ENCODE measurements around the gene FRMD1.

The FRMD1 gene

GRCh38 chr6:168026925-168027324, 52.1 kb downstream of the FRMD1 start:
- DNase-seq (ENCODE audit: low spot score): no peak

GRCh38 chr6:168025831-168026710, 52.9 kb downstream of the FRMD1 start:
- no peak for DNase-seq (ENCODE audit: low spot score)

GRCh38 chr6:168024951-168025510, 54.0 kb downstream of the FRMD1 start:
- DNase-seq (ENCODE audit: low spot score): no peak

- no peak for DNase-seq (ENCODE audit: low spot score)
Measured at GRCh38 chr6:168022488-168023321, 56.3 kb downstream of the FRMD1 start.

- no peak for DNase-seq (ENCODE audit: low spot score)
Measured at GRCh38 chr6:168021581-168021980, 57.4 kb downstream of the FRMD1 start.

GRCh38 chr6:168020242-168020641, 58.8 kb downstream of the FRMD1 start:
- DNase-seq (ENCODE audit: low spot score): no peak

- DNase-seq (ENCODE audit: low spot score): no peak
Measured at GRCh38 chr6:168018664-168019063, 60.3 kb downstream of the FRMD1 start.

GRCh38 chr6:168017629-168018028, 61.4 kb downstream of the FRMD1 start:
- DNase-seq (ENCODE audit: low spot score): no peak

GRCh38 chr6:168016721-168017525, 62.1 kb downstream of the FRMD1 start:
- DNase-seq (ENCODE audit: low spot score): peak; percentile 7

- no peak for DNase-seq (ENCODE audit: low spot score)
Measured at GRCh38 chr6:168016176-168016620, 62.8 kb downstream of the FRMD1 start.

- DNase-seq (ENCODE audit: low spot score): no peak
Measured at GRCh38 chr6:168015482-168016175, 63.4 kb downstream of the FRMD1 start.

GRCh38 chr6:168015009-168015408, 64.0 kb downstream of the FRMD1 start:
- DNase-seq (ENCODE audit: low spot score): no peak

GRCh38 chr6:168014428-168014827, 64.6 kb downstream of the FRMD1 start:
- DNase-seq (ENCODE audit: low spot score): no peak

GRCh38 chr6:168013250-168013915, 65.6 kb downstream of the FRMD1 start:
- DNase-seq (ENCODE audit: low spot score): no peak

- no peak for DNase-seq (ENCODE audit: low spot score)
Measured at GRCh38 chr6:168012431-168013249, 66.4 kb downstream of the FRMD1 start.

GRCh38 chr6:168011291-168011690, 67.7 kb downstream of the FRMD1 start:
- DNase-seq (ENCODE audit: low spot score): no peak

- no peak for DNase-seq (ENCODE audit: low spot score)
Measured at GRCh38 chr6:168009331-168009730, 69.7 kb downstream of the FRMD1 start.

- peak; percentile 87 for DNase-seq (ENCODE audit: low spot score)
Measured at GRCh38 chr6:168007592-168008338, 71.2 kb downstream of the FRMD1 start.

- DNase-seq (ENCODE audit: low spot score): no peak
Measured at GRCh38 chr6:168005796-168006195, 73.2 kb downstream of the FRMD1 start.

Data from AG08395 (cell line).